H7 (cell line): ENCODE results near the gene SMG7. TPM values are rescaled to one million over a fixed set of nuclear protein-coding genes. Genes with fewer than 3 reads are reported as not detected.
"Not testable (repeated sequence)": the region's sequence is repeated elsewhere in the genome, so short reads cannot be mapped to it uniquely, and the experiment has no call there.

Experiments
- DNase-seq: peaks from one replicate; pipeline ENCODE4 v3.0.0; 2012
- H3K27me3 ChIP-seq: 2 replicates; pipeline ENCODE4 v1.6.0; 2011; ENCODE audit warnings: mild to moderate bottlenecking, low read length; ENCODE audit not compliant: control insufficient read depth, insufficient read depth
- H3K36me3 ChIP-seq: replicated peaks from 2 replicates; pipeline ENCODE4 v1.5.1; 2011; ENCODE audit warnings: low read length; ENCODE audit not compliant: control insufficient read depth, insufficient read depth
- H3K4me3 ChIP-seq: 2 replicates; pipeline ENCODE4 v1.5.1; 2011; ENCODE audit warnings: low read depth, mild to moderate bottlenecking, control low read depth, low read length, moderate library complexity; ENCODE audit not compliant: insufficient read depth
- total RNA-seq: library from RNA; depleted of rRNA; stranded (reverse); fragments of >200 nt; shearing (Covaris generic); gene quantifications from 2 replicates; pipeline ENCODE4 v1.2.3, GENCODE V29; 2014; rRNA removed

Gene SMG7
- 21.9 and 37.6 TPM in 2 replicates for total RNA-seq

GRCh38 chr1:183472488-183473216, at the start of gene SMG7:
Gene SMG7, plus strand, starts transcription at chr1:183472499. Its CDS starts 122 bp downstream, at chr1:183472621.
- peak; percentile 69 for DNase-seq
- Histone ChIP-seq H3K36me3 (no peaks in the 10 kb centered on the region), H3K27me3 (no peaks in the 10 kb centered on the region), H3K4me3 (peak within 1 kb of the TSS; percentile 97)

- DNase-seq, result no peak
- H3K36me3 ChIP-seq, result no peaks in the 10 kb centered on the region
- H3K4me3 ChIP-seq, result no peak overlapping the region
- H3K27me3 ChIP-seq, result no peaks in the 10 kb centered on the region; the same call in 1 of the 2 replicates
Observed at GRCh38 chr1:183423541-183423940, 48.8 kb upstream of the SMG7 start.

- Histone ChIP-seq H3K4me3 (no peak overlapping the region), H3K36me3 (no peaks in the 10 kb centered on the region), H3K27me3 (no peaks in the 10 kb centered on the region; the same call in 1 of the 2 replicates)
- no peak for DNase-seq
Observed at GRCh38 chr1:183424691-183425090, 47.6 kb upstream of the SMG7 start.

- not testable (repeated sequence) for H3K4me3 ChIP-seq, H3K27me3 ChIP-seq, DNase-seq, H3K36me3 ChIP-seq
Observed at GRCh38 chr1:183427591-183427990, 44.7 kb upstream of the SMG7 start.

GRCh38 chr1:183431840-183432547, 40.3 kb upstream of the SMG7 start:
- H3K36me3 ChIP-seq, result no peaks in the 10 kb centered on the region
- no peak overlapping the region for H3K4me3 ChIP-seq
- no peak for DNase-seq
- H3K27me3 ChIP-seq, result no peaks in the 10 kb centered on the region

GRCh38 chr1:183432548-183432875, 39.8 kb upstream of the SMG7 start:
- H3K27me3 ChIP-seq, result no peaks in the 10 kb centered on the region

GRCh38 chr1:183433703-183434102, 38.6 kb upstream of the SMG7 start:
- no peak for DNase-seq
- no peak overlapping the region for H3K4me3 ChIP-seq
- H3K36me3 ChIP-seq, result no peaks in the 10 kb centered on the region
- H3K27me3 ChIP-seq, result no peaks in the 10 kb centered on the region

More at GRCh38 chr1:183432548-183432875, 39.8 kb upstream of the SMG7 start:
- no peak overlapping the region for H3K4me3 ChIP-seq
- H3K36me3 ChIP-seq, result no peaks in the 10 kb centered on the region
- DNase-seq, result no peak

GRCh38 chr1:183435497-183435896, 36.8 kb upstream of the SMG7 start:
- Histone ChIP-seq H3K4me3 (no peak overlapping the region), H3K27me3 (no peaks in the 10 kb centered on the region), H3K36me3 (no peaks in the 10 kb centered on the region)
- no peak for DNase-seq

GRCh38 chr1:183438060-183438459, 34.2 kb upstream of the SMG7 start:
- DNase-seq, result no peak
- Histone ChIP-seq H3K36me3 (no peaks in the 10 kb centered on the region), H3K4me3 (no peak overlapping the region), H3K27me3 (no peaks in the 10 kb centered on the region)

GRCh38 chr1:183443011-183443410, 29.3 kb upstream of the SMG7 start:
- no peak for DNase-seq
- H3K27me3 ChIP-seq, result no peaks in the 10 kb centered on the region
- H3K4me3 ChIP-seq, result no peak overlapping the region
- no peaks in the 10 kb centered on the region for H3K36me3 ChIP-seq

GRCh38 chr1:183443466-183443865, 28.8 kb upstream of the SMG7 start:
- DNase-seq, result no peak
- H3K4me3 ChIP-seq, result no peak overlapping the region
- no peaks in the 10 kb centered on the region for H3K27me3 ChIP-seq
- H3K36me3 ChIP-seq, result no peaks in the 10 kb centered on the region

- Histone ChIP-seq H3K27me3 (no peaks in the 10 kb centered on the region), H3K36me3 (no peaks in the 10 kb centered on the region), H3K4me3 (no peak overlapping the region)
- no peak for DNase-seq
Observed at GRCh38 chr1:183444243-183444642, 28.1 kb upstream of the SMG7 start.

- H3K4me3 ChIP-seq, result no peak overlapping the region
- DNase-seq, result no peak
- H3K27me3 ChIP-seq, result no peaks in the 10 kb centered on the region
- no peaks in the 10 kb centered on the region for H3K36me3 ChIP-seq
Observed at GRCh38 chr1:183449223-183449770, 23.0 kb upstream of the SMG7 start.

- DNase-seq, result no peak
- Histone ChIP-seq H3K4me3 (no peak overlapping the region), H3K36me3 (no peaks in the 10 kb centered on the region), H3K27me3 (no peaks in the 10 kb centered on the region)
Observed at GRCh38 chr1:183450093-183450492, 22.2 kb upstream of the SMG7 start.

GRCh38 chr1:183454377-183454776, 17.9 kb upstream of the SMG7 start:
- no peak overlapping the region for H3K4me3 ChIP-seq
- no peaks in the 10 kb centered on the region for H3K27me3 ChIP-seq
- no peak for DNase-seq
- H3K36me3 ChIP-seq, result no peaks in the 10 kb centered on the region
